WERI-Rb-1 (cell line): ENCODE results near the gene YJU2.
A peak's percentile ranks its signal among the peaks of the same experiment; 100 is the strongest.

Experiments used
- DNase-seq: peaks from one replicate; pipeline ENCODE4 v3.0.0-alpha.2; 2020
- H3K27ac ChIP-seq: fragments of 250-450 bp; sonication (Bioruptor Pico); 2 replicates; pipeline ENCODE4 v1.5.1; 2020; ENCODE audit warnings: mild to moderate bottlenecking, moderate library complexity
- H3K27me3 ChIP-seq: fragments of 250-450 bp; sonication (Bioruptor Pico); 2 replicates; pipeline ENCODE4 v1.5.1; 2021; ENCODE audit warnings: mild to moderate bottlenecking, low read depth, moderate library complexity; ENCODE audit not compliant: insufficient read depth, severe bottlenecking
- H3K36me3 ChIP-seq: fragments of 250-450 bp; sonication (Bioruptor Pico); 2 replicates; pipeline ENCODE4 v1.5.1; 2020; ENCODE audit warnings: mild to moderate bottlenecking, moderate library complexity
- H3K4me3 ChIP-seq: 2 replicates; pipeline ENCODE4 v1.5.1; 2011; ENCODE audit warnings: low read depth, mild to moderate bottlenecking, control low read depth, low read length
- H3K9me3 ChIP-seq: fragments of 250-450 bp; sonication (Bioruptor Pico); 2 replicates; pipeline ENCODE4 v1.5.1; 2021; ENCODE audit warnings: mild to moderate bottlenecking, moderate library complexity; ENCODE audit not compliant: severe bottlenecking
- TF ChIP-seq, protein P1 (sequence below): IDR thresholded peaks from 2 replicates; pipeline ENCODE4 v1.5.1; 2011; ENCODE audit warnings: low read depth, mild to moderate bottlenecking, control low read depth, inconsistent platforms, low read length

YJU2 gene

GRCh38 chr19:4304538-4305256 is 57.8 kb downstream of the YJU2 start, which contains the start of gene FSD1:
FSD1 (plus strand) TSS chr19:4304598; CDS start chr19:4304747, 149 bp downstream.
- Histone ChIP-seq H3K27me3 (no peaks in the 10 kb centered on the region), H3K9me3 (no peaks in the 10 kb centered on the region), H3K4me3 (peak within 1 kb of the TSS; percentile 37), H3K36me3 (peaks cover 9% of the 10 kb centered on the region), H3K27ac (no peak within 1 kb of the TSS)
- TF ChIP-seq, protein P1, sequence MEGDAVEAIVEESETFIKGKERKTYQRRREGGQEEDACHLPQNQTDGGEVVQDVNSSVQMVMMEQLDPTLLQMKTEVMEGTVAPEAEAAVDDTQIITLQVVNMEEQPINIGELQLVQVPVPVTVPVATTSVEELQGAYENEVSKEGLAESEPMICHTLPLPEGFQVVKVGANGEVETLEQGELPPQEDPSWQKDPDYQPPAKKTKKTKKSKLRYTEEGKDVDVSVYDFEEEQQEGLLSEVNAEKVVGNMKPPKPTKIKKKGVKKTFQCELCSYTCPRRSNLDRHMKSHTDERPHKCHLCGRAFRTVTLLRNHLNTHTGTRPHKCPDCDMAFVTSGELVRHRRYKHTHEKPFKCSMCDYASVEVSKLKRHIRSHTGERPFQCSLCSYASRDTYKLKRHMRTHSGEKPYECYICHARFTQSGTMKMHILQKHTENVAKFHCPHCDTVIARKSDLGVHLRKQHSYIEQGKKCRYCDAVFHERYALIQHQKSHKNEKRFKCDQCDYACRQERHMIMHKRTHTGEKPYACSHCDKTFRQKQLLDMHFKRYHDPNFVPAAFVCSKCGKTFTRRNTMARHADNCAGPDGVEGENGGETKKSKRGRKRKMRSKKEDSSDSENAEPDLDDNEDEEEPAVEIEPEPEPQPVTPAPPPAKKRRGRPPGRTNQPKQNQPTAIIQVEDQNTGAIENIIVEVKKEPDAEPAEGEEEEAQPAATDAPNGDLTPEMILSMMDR: no peak
- peak; percentile 71 for DNase-seq

- Histone ChIP-seq H3K27me3 (no peaks in the 10 kb centered on the region), H3K4me3 (no peak overlapping the region), H3K27ac (no peak overlapping the region), H3K9me3 (no peaks in the 10 kb centered on the region), H3K36me3 (peaks cover 13% of the 10 kb centered on the region)
- TF ChIP-seq, protein P1: no peak
- no peak for DNase-seq
Observed at GRCh38 chr19:4305257-4305612, 58.4 kb downstream of the YJU2 start.

DNA sequence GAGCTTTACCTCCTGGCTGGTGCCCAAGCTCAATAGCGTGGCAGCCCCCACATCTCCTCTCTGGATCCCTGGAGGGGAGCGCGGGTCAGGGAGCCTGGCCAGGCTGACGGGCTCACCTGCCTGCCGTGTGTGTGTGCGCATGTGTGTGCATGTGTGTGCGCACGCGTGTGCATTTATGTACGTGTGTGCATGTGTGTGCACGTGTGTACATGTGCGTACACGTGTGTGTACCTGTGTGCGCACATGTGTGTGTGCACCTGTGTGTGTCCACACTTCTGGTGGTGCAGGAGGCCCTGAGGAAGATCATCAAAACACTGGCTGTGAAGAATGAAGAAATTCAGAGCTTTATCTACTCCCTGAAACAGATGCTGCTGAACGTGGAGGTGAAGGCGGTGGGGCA is 58.8 kb downstream of the YJU2 start:
- DNase-seq: no peak
- no peak overlapping the region for H3K4me3 ChIP-seq
- no peak overlapping the region for H3K27ac ChIP-seq
- H3K27me3 ChIP-seq: no peaks in the 10 kb centered on the region
- no peaks in the 10 kb centered on the region for H3K9me3 ChIP-seq
- TF ChIP-seq, protein P1: no peak
- peaks cover 17% of the 10 kb centered on the region for H3K36me3 ChIP-seq

GRCh38 chr19:4310247-4311121 is 63.6 kb downstream of the YJU2 start:
- Histone ChIP-seq H3K9me3 (no peaks in the 10 kb centered on the region), H3K36me3 (peaks cover 30% of the 10 kb centered on the region), H3K4me3 (no peak overlapping the region), H3K27me3 (no peaks in the 10 kb centered on the region), H3K27ac (no peak overlapping the region)
- DNase-seq: peak; percentile 30
- TF ChIP-seq, protein P1: no peak

DNA sequence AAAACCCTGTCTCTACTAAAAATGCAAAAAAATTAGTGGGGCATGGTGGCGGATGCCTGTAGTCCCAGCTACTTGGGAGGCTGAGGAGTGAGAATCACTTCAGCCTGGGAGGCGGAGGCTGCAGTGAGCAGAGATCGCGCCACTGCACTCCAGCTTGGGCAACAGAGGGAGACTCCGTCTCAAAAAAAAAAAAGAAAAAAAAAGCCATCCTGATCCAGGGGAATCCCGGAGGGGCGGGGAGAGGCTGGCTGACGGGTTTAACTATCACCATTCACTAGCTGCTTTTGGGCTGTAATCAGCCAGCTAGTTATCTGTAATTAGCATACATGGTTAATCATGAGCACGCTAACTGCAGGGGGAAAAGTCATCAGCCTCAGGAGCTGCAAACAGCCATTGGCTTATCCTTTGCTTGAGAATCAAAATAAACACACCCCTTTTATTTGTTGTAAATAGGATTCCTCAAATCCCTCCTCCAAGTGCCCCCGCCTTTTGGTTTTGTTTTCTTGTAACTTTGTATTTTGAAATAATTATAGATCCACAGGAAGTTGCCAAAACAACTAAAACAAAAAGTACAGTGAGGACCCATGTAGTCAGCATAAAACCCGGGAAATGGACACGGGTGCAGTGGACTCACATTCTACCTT is 67.1 kb downstream of the YJU2 start:
- peaks cover 36% of the 10 kb centered on the region for H3K36me3 ChIP-seq
- H3K27ac ChIP-seq: no peak overlapping the region
- no peak for DNase-seq
- no peaks in the 10 kb centered on the region for H3K9me3 ChIP-seq
- H3K4me3 ChIP-seq: no peak overlapping the region
- TF ChIP-seq, protein P1: no peak
- H3K27me3 ChIP-seq: no peaks in the 10 kb centered on the region
